Islet of Langerhans (tissue), 1 donor: ENCODE results near the gene FOXD4.
"Not testable (repeated sequence)": the region's sequence is repeated elsewhere in the genome, so short reads cannot be mapped to it uniquely, and the experiment has no call there.

Experiments
- FAIRE-seq: peaks from one replicate; lab custom pipeline; 2011; peaks lifted over from hg19 to GRCh38; lab: Jason Lieb, UNC

Gene FOXD4

GRCh38 chr9:93909-94308, 24.3 kb downstream of the FOXD4 start:
- not testable (repeated sequence) for FAIRE-seq

DNA sequence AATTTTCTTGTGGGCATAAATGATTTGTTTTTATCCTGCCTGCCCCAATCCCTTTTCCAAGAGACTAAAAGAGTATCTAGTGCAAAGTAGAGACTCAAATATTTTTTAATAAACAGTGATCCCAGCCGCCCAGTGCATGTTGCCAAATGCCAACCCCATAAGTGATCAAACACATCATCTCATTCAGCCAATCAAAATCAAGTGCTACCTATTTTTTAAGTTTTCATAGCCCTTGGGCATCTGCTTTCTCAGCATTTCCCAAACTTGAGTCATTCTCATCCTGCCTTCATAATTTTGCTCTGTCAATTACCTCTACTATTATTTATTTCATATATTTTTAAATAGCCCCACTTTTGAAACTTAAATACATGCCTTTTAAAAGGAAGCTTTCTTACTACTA, 27.4 kb downstream of the FOXD4 start:
- not testable (repeated sequence) for FAIRE-seq

DNA sequence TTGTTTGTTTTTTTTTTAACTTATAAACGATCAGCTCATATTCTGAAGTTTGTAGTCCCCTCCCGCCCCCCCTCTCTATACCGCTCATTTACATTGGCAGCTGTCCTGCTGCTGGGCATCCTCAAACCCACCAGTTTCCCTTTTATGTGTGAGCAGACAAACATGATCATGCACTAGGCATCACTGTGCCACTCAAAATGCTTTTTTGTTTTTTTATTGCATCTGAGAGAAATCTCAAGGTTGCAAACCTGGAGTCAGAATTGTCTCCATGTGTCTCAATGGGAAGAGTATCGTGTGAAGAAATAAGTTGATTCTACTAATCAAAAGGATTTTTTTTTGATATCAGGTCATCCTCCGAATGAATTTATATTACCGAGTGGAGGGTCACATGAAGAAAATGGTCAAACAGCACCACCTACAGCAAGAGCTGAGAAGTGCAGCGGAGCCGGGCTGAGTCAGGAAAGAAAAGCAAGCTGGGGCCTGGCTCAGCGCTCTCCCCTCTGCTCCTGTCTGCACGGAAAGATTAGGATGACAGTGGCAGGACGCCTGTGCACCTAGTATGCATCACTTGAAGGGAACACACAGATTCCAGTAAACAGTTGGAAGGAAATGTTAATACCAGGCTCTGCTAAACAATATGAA, 29.7 kb downstream of the FOXD4 start:
- not testable (repeated sequence) for FAIRE-seq

- not testable (repeated sequence) for FAIRE-seq
Observed at GRCh38 chr9:87860-88259, 30.4 kb downstream of the FOXD4 start.

DNA sequence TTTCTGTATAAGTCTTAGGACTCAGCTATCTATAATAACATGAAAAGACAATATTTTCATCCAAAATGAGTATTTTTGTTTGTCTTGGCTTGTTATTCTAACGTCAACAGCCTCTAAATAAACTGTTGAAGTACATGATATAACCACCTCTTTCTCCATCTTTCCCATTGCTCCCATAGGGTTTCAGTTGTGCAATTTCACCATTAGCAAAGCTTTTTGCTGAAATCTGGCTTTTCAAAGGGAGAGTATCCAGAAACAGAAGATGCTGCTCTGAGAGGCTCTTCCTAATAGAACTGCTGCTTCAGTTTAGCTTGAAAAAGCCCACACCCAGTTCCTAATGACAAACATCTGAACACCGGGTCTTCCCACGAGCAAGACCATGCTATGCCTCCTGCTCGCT, 31.1 kb downstream of the FOXD4 start:
- FAIRE-seq: not testable (repeated sequence)

- not testable (repeated sequence) for FAIRE-seq
Observed at GRCh38 chr9:86697-87096, 31.5 kb downstream of the FOXD4 start.

- not testable (repeated sequence) for FAIRE-seq
Observed at GRCh38 chr9:82932-83689, 35.1 kb downstream of the FOXD4 start.

- not testable (repeated sequence) for FAIRE-seq
Observed at GRCh38 chr9:78333-78732, 39.9 kb downstream of the FOXD4 start.

- not testable (repeated sequence) for FAIRE-seq
Observed at GRCh38 chr9:76389-76788, 41.8 kb downstream of the FOXD4 start.

- not testable (repeated sequence) for FAIRE-seq
Observed at GRCh38 chr9:73900-74525, 44.2 kb downstream of the FOXD4 start.

- FAIRE-seq: not testable (repeated sequence)
Observed at GRCh38 chr9:73076-73899, 44.9 kb downstream of the FOXD4 start.
